Limb (tissue), 2 donors: Measurements from ENCODE around the gene IL1RAPL2.
A peak's percentile ranks its signal among the peaks of the same experiment; 100 is the strongest.

Source experiments
- DNase-seq, 2 donors: peaks; one replicate each; pipeline ENCODE4 v3.0.0-alpha.2; 2016; ENCODE audit errors: extremely low spot score in 2 of 2

IL1RAPL2 gene

DNA sequence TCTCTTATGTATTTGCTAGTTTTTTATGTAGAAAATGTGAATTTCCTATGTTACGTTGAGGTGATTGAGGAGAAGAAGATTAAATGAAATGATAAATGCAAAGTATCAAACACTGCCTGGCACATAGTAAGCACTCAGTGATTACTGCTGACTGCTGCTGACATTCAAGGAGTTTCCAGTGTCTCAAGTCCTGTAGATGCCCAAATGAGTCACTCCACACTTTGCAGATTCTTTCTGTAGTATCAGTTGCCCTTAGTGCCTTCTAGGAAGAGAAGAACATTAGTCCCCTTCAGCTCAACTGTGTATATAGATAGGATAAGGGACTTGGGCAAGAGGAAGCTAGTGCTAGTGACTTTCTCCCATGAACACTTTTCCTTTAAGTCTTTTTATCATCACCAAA, 895.0 kb downstream of the IL1RAPL2 start:
- DNase-seq, result no peak

GRCh38 chrX:105462186-105462585, 896.2 kb downstream of the IL1RAPL2 start:
- DNase-seq, result no peak

DNA sequence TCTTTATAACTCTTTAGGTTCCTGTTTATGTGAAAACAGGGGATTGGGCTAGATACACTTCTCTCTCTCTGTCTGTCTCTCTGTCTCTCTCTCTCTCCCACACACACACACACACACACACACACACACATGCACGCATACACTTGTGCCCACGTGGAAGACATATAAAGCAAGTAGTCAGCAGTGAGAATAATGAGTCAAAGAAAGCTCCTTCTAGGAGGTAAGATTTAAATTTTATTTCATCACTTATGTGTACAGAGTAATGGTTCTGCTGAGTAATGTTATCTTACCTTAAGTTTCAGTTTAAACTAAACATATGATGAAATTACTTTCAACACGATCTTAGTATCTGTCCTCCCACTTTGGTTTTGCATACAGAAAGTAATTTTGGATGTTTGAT, 897.5 kb downstream of the IL1RAPL2 start:
- DNase-seq, result no peak

DNA sequence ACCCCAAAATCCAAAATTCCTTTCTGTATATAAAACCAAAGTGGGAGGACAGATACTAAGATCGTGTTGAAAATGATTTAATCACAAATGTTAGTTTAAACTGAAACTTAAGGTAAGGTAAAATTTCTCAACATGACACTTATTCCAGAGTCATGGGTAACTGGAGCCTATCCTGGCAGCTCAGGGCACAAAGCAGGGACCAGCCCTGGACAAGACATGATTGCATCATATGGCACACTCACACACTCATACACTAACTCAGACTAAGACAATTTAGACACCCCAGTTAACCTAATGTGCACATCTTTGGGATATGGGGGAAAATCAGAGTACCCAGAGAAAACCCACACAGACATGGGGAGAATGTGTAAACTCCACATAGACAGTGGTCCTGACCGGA, 898.6 kb downstream of the IL1RAPL2 start:
- no peak for DNase-seq

- no peak for DNase-seq
Measured at GRCh38 chrX:105468741-105469140, 902.7 kb downstream of the IL1RAPL2 start.

GRCh38 chrX:105471597-105471996, 905.6 kb downstream of the IL1RAPL2 start:
- no peak for DNase-seq

- no peak for DNase-seq
Measured at GRCh38 chrX:105475801-105476200, 909.8 kb downstream of the IL1RAPL2 start.

DNA sequence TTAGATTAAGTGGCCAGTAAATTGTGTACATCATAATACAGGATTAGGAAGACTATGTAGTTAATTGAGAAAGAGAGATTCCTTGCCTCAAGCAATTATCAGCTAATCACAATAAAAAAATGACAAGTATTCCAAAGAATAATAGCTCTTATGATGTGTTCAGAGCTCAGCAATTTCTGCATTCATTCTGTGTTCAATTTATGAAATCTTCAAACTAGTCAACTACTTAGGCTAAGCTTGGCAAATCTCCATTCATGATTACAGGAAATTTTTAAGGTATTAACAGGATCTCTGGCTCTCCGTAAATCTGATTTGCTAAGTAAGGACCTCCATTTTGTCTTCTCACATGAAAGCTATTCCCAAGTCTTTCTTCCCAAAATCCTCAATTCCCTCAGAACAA, 911.4 kb downstream of the IL1RAPL2 start:
- no peak for DNase-seq

GRCh38 chrX:105480646-105481310, 914.8 kb downstream of the IL1RAPL2 start:
- DNase-seq, result no peak

GRCh38 chrX:105483011-105483410, 917.0 kb downstream of the IL1RAPL2 start:
- DNase-seq, result no peak

DNA sequence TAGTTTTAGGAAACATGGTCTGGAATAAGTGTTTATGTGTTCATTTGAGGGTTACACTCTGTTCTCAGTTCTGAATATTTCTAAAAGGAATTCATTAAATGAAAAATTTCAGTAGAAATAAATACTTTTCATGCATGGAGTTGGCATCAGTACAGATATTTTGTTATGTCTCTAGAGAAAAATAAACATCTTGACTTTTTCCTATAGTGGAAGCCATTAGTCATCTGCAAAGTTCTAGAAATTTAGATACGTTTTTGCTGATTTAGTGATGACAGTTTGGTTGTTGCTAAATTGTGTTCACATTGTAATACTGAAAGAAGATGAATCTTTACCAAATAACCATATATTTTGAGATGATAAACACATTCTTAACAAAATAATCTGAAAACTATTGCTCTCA, 922.7 kb downstream of the IL1RAPL2 start:
- DNase-seq, result no peak

- no peak for DNase-seq
Measured at GRCh38 chrX:105495376-105495775, 929.4 kb downstream of the IL1RAPL2 start.

- DNase-seq, result no peak
Measured at GRCh38 chrX:105502336-105502735, 936.3 kb downstream of the IL1RAPL2 start.

DNA sequence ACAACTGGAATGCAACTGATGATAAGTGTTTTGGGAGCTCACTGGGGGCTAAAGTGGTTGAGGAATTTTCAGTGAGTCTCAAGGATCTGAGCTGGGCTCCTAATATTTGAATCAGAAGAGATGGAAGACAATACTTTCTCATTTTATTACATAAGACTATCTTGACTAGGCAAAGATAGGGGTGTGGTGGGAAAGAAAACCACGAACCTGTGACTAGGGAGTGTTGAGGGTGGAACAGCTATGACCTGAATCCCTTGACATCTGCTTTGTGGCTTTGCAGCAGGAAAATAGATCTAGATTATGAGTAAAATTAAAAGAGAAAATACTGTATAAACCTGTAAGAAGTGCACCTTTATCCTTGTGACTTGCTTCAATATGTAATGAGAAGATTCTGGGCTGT, 949.6 kb downstream of the IL1RAPL2 start:
- DNase-seq, result no peak

- no peak for DNase-seq
Measured at GRCh38 chrX:105526431-105526830, 960.4 kb downstream of the IL1RAPL2 start.

- DNase-seq, result no peak
Measured at GRCh38 chrX:105527759-105528158, 961.8 kb downstream of the IL1RAPL2 start.

DNA sequence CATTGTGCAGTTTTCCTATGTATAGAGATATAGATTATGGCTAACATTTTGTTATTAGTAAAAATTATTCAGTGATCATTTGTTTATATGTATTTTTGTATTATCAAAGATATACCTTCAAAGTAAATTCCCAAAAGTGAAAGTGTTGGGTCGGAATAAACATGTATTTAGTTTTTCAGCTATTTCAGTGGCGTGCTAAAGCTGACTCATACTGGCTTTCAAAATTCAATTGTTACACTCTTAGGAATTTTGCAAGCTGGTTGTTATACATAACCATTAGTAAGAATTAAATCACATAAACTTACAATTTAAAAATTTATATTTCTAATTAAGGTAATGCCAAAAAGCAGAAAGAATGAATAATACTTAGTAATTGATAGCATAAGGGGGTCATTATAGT, 968.0 kb downstream of the IL1RAPL2 start:
- no peak for DNase-seq

- no peak for DNase-seq
Measured at GRCh38 chrX:105543283-105543682, 977.3 kb downstream of the IL1RAPL2 start.

- no peak for DNase-seq
Measured at GRCh38 chrX:105550043-105550663, 984.2 kb downstream of the IL1RAPL2 start.

GRCh38 chrX:105552395-105552794, 986.4 kb downstream of the IL1RAPL2 start:
- DNase-seq, result no peak

- DNase-seq, result no peak
Measured at GRCh38 chrX:105553118-105553517, 987.1 kb downstream of the IL1RAPL2 start.

- no peak for DNase-seq
Measured at GRCh38 chrX:105564501-105564900, 998.5 kb downstream of the IL1RAPL2 start.

DNA sequence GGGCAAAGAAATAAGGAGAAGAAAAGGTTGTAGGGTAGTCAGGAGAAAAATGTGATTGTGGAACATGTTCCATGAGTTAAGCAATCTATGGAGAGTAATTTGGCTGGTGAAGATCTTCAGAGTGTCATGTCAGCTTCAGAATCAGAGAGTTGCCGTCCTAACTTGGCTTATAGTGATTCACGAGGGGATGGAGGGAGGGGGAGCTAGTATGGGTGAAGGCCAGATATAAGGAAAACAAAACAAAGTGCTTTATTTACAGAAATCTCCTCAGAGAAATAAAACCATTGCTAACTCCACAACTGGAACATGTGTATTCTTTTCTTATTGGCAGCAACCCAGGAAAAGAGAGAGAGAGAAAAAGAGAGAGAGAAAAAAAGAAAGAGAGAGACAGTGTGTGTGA, 999.9 kb downstream of the IL1RAPL2 start:
- DNase-seq, result peak in 1 of 2 donors; percentile 6
